Measurements from ENCODE around the gene PROSER2. TPM values are rescaled to one million over a fixed set of nuclear protein-coding genes. Genes with fewer than 3 reads are reported as not detected.

The PROSER2 gene
- total and polyA plus RNA-seq, 2 donors from 2014 or later = 8.1 to 48.2 TPM

- peak overlapping the region in 1 of 2 donors; percentile 65 for H3K27ac ChIP-seq (ENCODE audit: low read depth in 2 of 2, low read length in 2 of 2)
- intact Hi-C loops (cut with DNase I) = no loop called here
- no peaks in the 10 kb centered on the region for H3K9me3 ChIP-seq (ENCODE audit: control insufficient read depth in 2 of 3, insufficient read depth in 1 of 3, low read length in 3 of 3)
- no peak for TF ChIP-seq CTCF (IDR thresholded peaks at IDR 0.05; ENCODE audit: borderline replicate concordance, extremely low read depth, insufficient read depth)
- no peaks in the 10 kb centered on the region for H3K27me3 ChIP-seq (ENCODE audit: control insufficient read depth, insufficient read depth, low read length)
- no peak overlapping the region for H3K9ac ChIP-seq (ENCODE audit: low read length in 3 of 3)
- H3K4me3 ChIP-seq (ENCODE audit: low read length in 3 of 3) = no peak overlapping the region
- H3K36me3 ChIP-seq (ENCODE audit: control insufficient read depth in 2 of 3, insufficient read depth in 3 of 3, low read length in 3 of 3) = no peaks in the 10 kb centered on the region
- H3K4me1 ChIP-seq (ENCODE audit: control insufficient read depth in 2 of 3, insufficient read depth in 2 of 3, low read depth in 1 of 3, low read length in 3 of 3) = peaks cover 0 to 5% (median 0%) of the 10 kb centered on the region in 3 donors
- peak in 4 of 5 donors; percentile 40 to 92 (median 74) for DNase-seq
- no peak for FAIRE-seq
These were observed 75.4 kb downstream of the PROSER2 start for GRCh38 chr10:11898372-11899066.

GRCh38 chr10:11899067-11899876 is 76.1 kb downstream of the PROSER2 start:
- Histone ChIP-seq H3K4me1 (ENCODE audit: control insufficient read depth in 2 of 3, insufficient read depth in 2 of 3, low read depth in 1 of 3, low read length in 3 of 3) (peaks cover 0 to 5% (median 0%) of the 10 kb centered on the region in 3 donors), H3K27ac (ENCODE audit: low read depth in 2 of 2, low read length in 2 of 2) (no peak overlapping the region), H3K9ac (ENCODE audit: low read length in 3 of 3) (no peak overlapping the region), H3K36me3 (ENCODE audit: control insufficient read depth in 2 of 3, insufficient read depth in 3 of 3, low read length in 3 of 3) (no peaks in the 10 kb centered on the region), H3K4me3 (ENCODE audit: low read length in 3 of 3) (no peak overlapping the region), H3K27me3 (ENCODE audit: control insufficient read depth, insufficient read depth, low read length) (no peaks in the 10 kb centered on the region), H3K9me3 (ENCODE audit: control insufficient read depth in 2 of 3, insufficient read depth in 1 of 3, low read length in 3 of 3) (no peaks in the 10 kb centered on the region)
- DNase-seq = no peak
- intact Hi-C loops (cut with DNase I) = no loop called here
- no peak for FAIRE-seq
- TF ChIP-seq CTCF (IDR thresholded peaks at IDR 0.05; ENCODE audit: borderline replicate concordance, extremely low read depth, insufficient read depth) = no peak

GRCh38 chr10:11901036-11901301 is 77.8 kb downstream of the PROSER2 start:
- intact Hi-C loops (cut with DNase I) = no loop called here
- FAIRE-seq = no peak
- H3K27ac ChIP-seq (ENCODE audit: low read depth in 2 of 2, low read length in 2 of 2) = no peak overlapping the region

More at GRCh38 chr10:11901036-11901301, 77.8 kb downstream of the PROSER2 start:
- H3K4me1 ChIP-seq (ENCODE audit: control insufficient read depth in 2 of 3, insufficient read depth in 2 of 3, low read depth in 1 of 3, low read length in 3 of 3) = peaks cover 0 to 5% (median 0%) of the 10 kb centered on the region in 3 donors
- no peak overlapping the region for H3K4me3 ChIP-seq (ENCODE audit: low read length in 3 of 3)
- no peak for DNase-seq
- TF ChIP-seq CTCF (IDR thresholded peaks at IDR 0.05; ENCODE audit: borderline replicate concordance, extremely low read depth, insufficient read depth) = no peak
- no peak overlapping the region for H3K9ac ChIP-seq (ENCODE audit: low read length in 3 of 3)
- H3K9me3 ChIP-seq (ENCODE audit: control insufficient read depth in 2 of 3, insufficient read depth in 1 of 3, low read length in 3 of 3) = no peaks in the 10 kb centered on the region
- no peaks in the 10 kb centered on the region for H3K36me3 ChIP-seq (ENCODE audit: control insufficient read depth in 2 of 3, insufficient read depth in 3 of 3, low read length in 3 of 3)
- no peaks in the 10 kb centered on the region for H3K27me3 ChIP-seq (ENCODE audit: control insufficient read depth, insufficient read depth, low read length)

All from kidney (tissue), 14 donors.